ENCODE results near the gene PRKCD.

DNA sequence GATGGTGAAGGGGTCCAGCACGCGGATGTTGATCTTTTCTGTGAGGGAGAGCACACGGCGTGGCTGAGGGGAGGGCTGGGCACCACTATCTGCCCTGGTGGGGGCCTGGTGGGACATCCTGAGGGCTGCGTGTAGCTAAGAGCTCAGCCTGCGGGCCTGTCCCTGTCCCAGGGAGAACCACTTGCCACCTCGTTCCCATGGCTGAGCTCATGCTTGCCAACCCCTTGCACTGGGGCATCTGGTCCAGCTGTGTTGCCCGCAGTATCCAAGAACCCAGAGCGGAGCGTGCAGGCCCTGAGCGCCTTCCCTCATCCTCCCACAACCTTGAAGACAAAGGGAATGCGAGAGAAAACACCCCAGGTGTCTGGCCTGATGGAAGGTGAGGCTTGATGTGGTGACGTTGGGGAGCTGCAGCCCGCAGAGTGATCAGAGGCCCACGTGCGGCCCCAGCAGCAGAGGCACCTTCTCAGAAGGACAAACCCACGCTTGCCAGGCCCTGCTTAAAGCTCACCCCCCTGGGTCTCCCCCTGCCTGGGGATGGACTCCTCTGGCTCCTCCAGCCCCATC, 65.9 kb downstream of the PRKCD start:
- no peak for TF ChIP-seq EZH2phosphoT487 (IDR thresholded peaks at IDR 0.05; ENCODE audit: borderline replicate concordance, low read depth, low read length)
- TF ChIP-seq, protein P1, sequence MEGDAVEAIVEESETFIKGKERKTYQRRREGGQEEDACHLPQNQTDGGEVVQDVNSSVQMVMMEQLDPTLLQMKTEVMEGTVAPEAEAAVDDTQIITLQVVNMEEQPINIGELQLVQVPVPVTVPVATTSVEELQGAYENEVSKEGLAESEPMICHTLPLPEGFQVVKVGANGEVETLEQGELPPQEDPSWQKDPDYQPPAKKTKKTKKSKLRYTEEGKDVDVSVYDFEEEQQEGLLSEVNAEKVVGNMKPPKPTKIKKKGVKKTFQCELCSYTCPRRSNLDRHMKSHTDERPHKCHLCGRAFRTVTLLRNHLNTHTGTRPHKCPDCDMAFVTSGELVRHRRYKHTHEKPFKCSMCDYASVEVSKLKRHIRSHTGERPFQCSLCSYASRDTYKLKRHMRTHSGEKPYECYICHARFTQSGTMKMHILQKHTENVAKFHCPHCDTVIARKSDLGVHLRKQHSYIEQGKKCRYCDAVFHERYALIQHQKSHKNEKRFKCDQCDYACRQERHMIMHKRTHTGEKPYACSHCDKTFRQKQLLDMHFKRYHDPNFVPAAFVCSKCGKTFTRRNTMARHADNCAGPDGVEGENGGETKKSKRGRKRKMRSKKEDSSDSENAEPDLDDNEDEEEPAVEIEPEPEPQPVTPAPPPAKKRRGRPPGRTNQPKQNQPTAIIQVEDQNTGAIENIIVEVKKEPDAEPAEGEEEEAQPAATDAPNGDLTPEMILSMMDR (conservative IDR thresholded peaks at IDR 0.05; ENCODE audit: low read length) = no peak
